A549 treated with GW870086 at 1 μM for 4 hours (cell line): ENCODE measurements around the gene IGDCC3. TPM values are rescaled to one million over a fixed set of nuclear protein-coding genes. Genes with fewer than 3 reads are reported as not detected.

Source experiments
- total RNA-seq: library from RNA; stranded (reverse); fragments of 200-300 nt; extraction: Qiagen RNA extraction; gene quantifications from 5 replicates; pipeline ENCODE4 v1.2.3, GENCODE V29; 2022; ENCODE audit warnings: low read depth

The IGDCC3 gene
- total RNA-seq: 0.09 to 0.23 TPM (median 0.16 TPM) in 5 replicates

DNA sequence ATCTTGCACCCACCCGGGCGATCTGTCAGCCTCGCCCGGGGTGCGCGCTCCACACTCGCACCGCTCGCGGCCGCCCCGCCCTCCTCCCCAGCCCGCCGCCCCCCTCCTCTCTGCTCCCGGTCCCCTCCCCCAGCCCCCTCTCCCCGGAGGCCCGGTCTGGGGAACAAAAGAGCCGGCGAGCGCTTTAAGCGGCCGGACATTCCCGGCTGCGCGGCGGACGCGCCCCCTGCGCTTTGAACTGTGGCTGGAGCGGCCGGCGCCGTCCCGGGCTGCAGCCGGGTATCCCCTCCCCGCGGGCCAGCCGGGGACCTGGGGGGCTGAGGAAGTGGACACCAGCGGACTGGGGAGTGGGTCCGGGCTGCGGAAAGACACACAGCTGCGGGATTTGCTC, at the start of gene IGDCC3:
Gene IGDCC3, minus strand, starts transcription at position 27 of the 391 bp plus-strand sequence. CDS start 214 bp downstream, outside the sequence.

GRCh38 chr15:65304381-65305149, 73.2 kb downstream of the IGDCC3 start, which contains the start of gene RNU5B-1:
TSS of gene RNU5B-1 (plus strand) at chr15:65304677.

DNA sequence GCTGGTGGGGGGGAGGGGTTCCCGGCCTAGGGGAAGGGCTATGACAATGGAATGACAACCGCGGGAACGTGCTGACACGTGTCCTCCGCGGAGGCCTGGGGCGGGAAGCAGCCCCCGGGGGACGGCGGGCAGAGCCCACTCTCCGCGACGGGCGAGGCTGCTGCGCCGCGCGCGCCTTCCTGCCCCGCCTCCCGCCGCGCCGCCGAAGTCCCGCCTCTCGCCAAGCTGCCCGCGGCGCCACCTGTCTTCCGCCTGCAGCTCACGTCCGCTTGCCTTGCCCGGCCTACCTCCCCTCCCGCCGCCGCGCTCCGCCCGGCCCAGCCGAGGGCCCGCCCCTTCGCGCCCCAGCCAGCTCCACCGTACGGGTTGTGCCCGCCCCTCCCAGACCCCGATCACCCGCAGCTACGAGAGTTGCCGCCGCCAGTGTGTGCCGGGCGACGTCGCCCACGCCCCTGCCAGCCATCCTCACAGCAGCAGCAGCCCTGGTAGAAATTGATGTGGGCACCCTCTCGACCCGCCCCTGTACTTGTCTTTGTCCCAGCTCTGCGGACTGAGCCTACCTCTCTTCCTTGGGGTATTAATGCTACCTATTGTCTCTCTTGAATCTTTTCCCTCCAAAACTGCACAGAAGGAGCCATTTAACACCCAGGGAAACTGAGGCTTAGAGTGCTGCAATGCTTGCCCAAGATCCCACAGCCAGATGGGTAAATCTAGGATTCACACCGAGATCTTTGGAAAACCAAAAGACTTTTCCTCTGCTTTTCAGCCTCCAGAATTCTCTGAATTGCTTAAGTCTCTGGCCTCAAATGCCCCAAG, 90.9 kb downstream of the IGDCC3 start, which contains the start of gene PARP16:
Gene PARP16, minus strand, starts transcription at position 180 of the 816 bp plus-strand sequence. CDS start 457 bp downstream, outside the sequence.

Other genes with a start within 250 kb of the IGDCC3 start
- 24.5 to 27.8 TPM (median 26.2 TPM) in 5 replicates for gene PDCD7, start 244.2 kb downstream of the IGDCC3 start, total RNA-seq
- 34.2 to 50.1 TPM (median 47.1 TPM) in 5 replicates for gene CLPX, start 192.7 kb downstream of the IGDCC3 start, total RNA-seq
- 0.17 to 0.23 TPM (median 0.21 TPM) in 5 replicates for gene CILP, start 166.5 kb downstream of the IGDCC3 start, total RNA-seq
- 10.3 to 11.3 TPM (median 10.8 TPM) in 5 replicates for gene PARP16, start 91.1 kb downstream of the IGDCC3 start, total RNA-seq
- gene RNU5A-1, start 82.0 kb downstream of the IGDCC3 start, total RNA-seq: not detected in 5 replicates
- not detected in 5 replicates for gene RNU5B-1, start 73.3 kb downstream of the IGDCC3 start, total RNA-seq
- 2.2 to 2.8 TPM (median 2.5 TPM) in 5 replicates for gene IGDCC4, start 44.9 kb upstream of the IGDCC3 start, total RNA-seq
- 17.4 to 30.0 TPM (median 27.5 TPM) in 5 replicates for gene DPP8, start 139.7 kb upstream of the IGDCC3 start, total RNA-seq
- 123 to 157 TPM (median 143 TPM) in 5 replicates for gene HACD3, start 152.5 kb upstream of the IGDCC3 start, total RNA-seq
- gene INTS14, start 233.1 kb upstream of the IGDCC3 start, total RNA-seq: 42.4 to 46.5 TPM (median 43.2 TPM) in 5 replicates
- gene SLC24A1, start 243.9 kb upstream of the IGDCC3 start, total RNA-seq: 2.2 to 5.0 TPM (median 4.1 TPM) in 5 replicates